ENCODE measurements around the gene ZFYVE21. TPM values are rescaled to one million over a fixed set of nuclear protein-coding genes. Genes with fewer than 3 reads are reported as not detected.
"Not testable (repeated sequence)": the region's sequence is repeated elsewhere in the genome, so short reads cannot be mapped to it uniquely, and the experiment has no call there.

The ZFYVE21 gene
- total RNA-seq, 2 donors from 2014 or later = 15.3 to 16.4 TPM

DNA sequence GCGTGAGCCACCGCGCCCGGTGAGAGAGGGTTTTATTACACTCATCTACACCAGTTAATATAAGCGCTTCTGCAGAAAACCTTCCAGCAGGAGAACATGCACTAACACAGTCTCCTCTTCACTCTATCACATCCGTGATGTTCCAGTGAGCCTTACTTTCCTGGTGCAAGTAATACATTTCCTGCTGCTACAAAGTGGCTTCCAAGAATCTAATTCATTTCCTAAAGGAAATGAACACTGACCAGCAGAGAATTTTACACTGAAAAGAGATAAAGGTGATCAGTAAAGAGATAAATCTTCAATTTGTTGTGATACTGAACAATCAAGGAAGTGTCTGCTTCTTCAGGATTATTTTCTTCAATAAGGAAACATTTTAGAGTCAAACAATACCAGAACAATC, 39.5 kb downstream of the ZFYVE21 start:
- DNase-seq (ENCODE audit: low spot score in 2 of 2) (no peak), ATAC-seq (no peak)
- no peak overlapping the region for H3K27ac Mint-ChIP-seq
- H3K9me3 Mint-ChIP-seq = no peaks in the 10 kb centered on the region
- no peaks in the 10 kb centered on the region for H3K36me3 Mint-ChIP-seq

DNA sequence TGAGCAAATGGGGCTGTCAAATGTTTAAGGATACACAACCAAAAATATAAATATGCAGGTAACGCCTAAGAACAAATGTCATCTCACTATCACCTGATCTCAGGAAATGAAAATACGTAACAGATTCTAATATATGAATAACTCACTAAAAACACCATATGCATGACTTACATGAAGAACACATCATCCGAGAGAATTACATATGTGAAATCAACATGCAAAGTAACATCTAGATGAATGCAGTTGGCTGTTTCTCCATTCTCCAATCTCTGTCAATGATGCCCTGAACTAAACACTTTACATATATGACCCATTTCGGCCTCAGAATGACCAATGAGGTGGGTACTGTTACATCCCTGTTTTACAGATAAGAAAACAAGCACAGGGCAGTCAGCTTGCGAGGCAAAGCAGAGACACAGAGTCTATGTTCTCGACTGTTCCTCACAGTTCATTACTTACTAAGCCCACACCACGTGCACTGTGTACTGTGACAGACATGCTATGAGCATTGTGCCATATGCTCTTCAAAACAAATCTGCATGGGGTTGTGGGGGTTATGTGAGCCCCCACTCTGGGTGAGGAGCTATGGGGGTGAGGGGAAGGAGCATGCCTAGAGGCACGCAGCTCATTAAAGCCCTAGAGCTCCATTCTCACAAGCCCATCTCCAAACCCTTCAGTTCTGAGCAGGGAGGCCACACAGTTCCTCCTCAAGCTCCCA, 42.6 kb downstream of the ZFYVE21 start:
- no peaks in the 10 kb centered on the region for H3K36me3 Mint-ChIP-seq
- ATAC-seq = no peak

DNA sequence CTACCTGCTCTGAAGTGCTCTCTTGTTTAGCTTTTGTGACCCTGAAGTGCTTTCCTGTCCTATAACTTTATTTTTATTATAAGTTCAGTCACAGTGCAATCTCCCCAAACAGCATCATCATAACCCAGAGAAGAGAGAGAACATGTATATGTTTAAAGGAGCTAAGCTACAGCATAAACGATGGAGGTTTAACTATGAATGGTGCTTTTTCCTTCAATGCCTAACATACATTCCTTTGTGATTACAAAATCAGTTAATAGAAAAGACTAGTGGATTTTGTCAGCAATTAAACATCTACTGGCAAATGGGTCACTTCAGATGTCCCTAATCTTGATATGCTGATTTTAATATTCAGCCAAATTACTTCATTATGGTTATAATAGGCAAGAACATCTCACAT, 46.4 kb downstream of the ZFYVE21 start:
- ATAC-seq = no peak
- no peak overlapping the region for H3K27ac Mint-ChIP-seq
- no peak for DNase-seq (ENCODE audit: low spot score in 2 of 2)
- no peaks in the 10 kb centered on the region for H3K9me3 Mint-ChIP-seq
- H3K36me3 Mint-ChIP-seq = no peaks in the 10 kb centered on the region

More for the DNA sequence above, 42.6 kb downstream of the ZFYVE21 start:
- DNase-seq (ENCODE audit: low spot score in 2 of 2) = no peak
- Mint-ChIP-seq H3K9me3 (no peaks in the 10 kb centered on the region), H3K27ac (no peak overlapping the region)

DNA sequence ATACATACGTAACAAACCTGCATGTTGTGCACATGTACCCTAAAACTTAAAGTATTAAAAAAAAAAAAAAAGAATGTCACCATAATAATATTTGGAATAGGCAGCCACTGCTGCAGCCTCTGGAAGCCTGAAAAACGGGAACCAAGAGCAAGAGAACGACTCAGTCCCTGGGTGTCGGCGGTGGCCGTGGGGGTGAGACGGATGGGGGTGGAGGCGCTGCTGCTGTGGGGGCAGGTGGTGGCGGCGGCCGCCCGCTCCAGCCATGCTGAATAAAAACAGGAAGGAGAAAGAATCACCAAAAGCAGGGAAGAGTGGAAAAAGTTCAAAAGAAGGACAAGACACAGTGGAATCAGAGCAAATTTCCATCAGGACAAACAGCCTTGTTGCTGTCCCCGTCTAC, 46.9 kb downstream of the ZFYVE21 start:
- H3K9me3 Mint-ChIP-seq = no peaks in the 10 kb centered on the region
- no peak overlapping the region for H3K27ac Mint-ChIP-seq
- ATAC-seq = no peak

DNA sequence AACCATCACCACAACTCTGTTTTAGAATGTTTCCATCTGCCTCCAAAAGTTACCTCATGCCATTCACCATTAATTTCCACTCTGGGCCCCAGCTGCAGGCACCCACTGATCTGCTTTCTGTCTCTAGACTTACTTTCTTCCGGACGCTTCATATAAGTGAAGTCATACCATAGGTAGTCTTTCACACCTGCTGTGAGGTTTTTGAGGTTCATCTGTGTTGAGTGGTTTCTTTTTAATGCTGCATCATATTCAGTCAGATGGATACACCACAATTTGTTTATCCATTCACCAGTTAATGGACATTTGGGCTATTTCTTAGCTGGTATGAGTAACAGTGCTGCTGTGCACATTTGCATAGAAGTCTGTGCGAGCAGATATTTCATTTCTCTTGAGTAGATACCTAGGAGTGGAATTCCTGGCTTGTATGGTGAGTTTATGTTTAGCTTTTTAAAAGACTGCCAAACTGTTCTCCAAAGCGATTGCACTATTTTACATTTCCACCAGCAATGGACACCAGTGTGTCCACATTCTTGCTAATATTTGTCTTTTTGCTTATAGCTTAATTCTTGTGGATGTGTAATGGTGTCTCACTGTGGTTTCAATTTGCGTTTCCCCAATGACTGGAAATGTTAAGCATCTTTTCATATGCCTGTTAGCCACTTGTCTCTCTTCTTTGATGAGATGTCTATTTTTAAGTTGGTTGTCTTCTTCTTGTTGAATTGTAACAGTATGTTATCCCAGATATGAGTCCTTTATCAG, 48.3 kb downstream of the ZFYVE21 start:
- Mint-ChIP-seq H3K36me3 (no peaks in the 10 kb centered on the region), H3K27ac (no peak overlapping the region), H3K9me3 (no peaks in the 10 kb centered on the region)
- no peak for DNase-seq (ENCODE audit: low spot score in 2 of 2)
- peak in 1 of 2 donors; percentile 92 for ATAC-seq

More for the DNA sequence above, 46.9 kb downstream of the ZFYVE21 start:
- H3K36me3 Mint-ChIP-seq = no peaks in the 10 kb centered on the region
- no peak for DNase-seq (ENCODE audit: low spot score in 2 of 2)

DNA sequence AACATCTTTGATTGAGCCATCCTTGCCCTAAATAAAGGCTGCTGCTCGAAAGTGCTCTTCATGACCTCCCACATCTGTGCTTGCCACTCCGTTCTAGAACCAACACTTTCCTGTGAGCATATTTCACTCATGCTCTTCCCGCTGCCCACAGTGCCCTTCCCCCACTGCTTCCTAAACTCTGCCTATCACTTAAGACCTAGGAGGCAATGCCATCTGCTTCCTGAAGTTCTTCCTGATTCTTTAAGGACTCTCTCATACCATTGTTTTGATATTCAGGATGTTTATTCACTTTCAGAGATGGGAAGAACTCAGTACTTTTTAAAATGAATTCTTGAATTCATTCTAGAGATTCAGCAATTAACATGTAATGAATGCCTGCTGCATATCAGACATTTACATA, 49.9 kb downstream of the ZFYVE21 start:
- ATAC-seq (no peak), DNase-seq (ENCODE audit: low spot score in 2 of 2) (no peak)
- H3K36me3 Mint-ChIP-seq = no peaks in the 10 kb centered on the region
- H3K27ac Mint-ChIP-seq = no peak overlapping the region
- no peaks in the 10 kb centered on the region for H3K9me3 Mint-ChIP-seq

DNA sequence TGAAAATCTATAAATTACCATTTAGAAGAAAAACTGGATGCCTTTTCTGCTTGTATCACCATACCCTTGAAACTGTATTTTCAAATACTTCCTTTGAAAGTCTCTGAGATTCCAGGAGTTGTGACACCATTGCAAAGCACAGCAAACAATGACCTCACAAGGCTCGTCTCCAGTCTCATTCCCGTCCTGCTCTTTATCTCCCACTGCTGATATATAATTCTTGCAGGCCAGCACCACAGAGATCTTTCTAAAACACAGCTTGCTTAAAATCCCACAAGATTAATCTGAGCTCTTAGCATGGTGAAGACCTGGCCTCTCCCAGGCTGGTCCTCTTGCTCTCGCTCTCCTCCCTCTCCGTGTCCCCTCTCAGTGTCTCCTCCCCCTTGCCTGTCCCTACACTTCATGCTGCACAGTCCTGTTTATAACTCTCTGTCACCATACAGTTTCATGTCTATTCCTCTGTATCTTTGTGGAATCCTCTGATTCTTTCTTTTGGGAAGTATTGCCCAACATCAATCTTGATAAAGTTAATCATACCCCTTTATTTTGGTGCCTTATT, 51.8 kb downstream of the ZFYVE21 start:
- Mint-ChIP-seq H3K36me3 (peaks cover 0 to 7% of the 10 kb centered on the region in 2 donors), H3K27ac (no peak overlapping the region), H3K9me3 (no peaks in the 10 kb centered on the region)
- no peak for DNase-seq (ENCODE audit: low spot score in 2 of 2)
- ATAC-seq = no peak

DNA sequence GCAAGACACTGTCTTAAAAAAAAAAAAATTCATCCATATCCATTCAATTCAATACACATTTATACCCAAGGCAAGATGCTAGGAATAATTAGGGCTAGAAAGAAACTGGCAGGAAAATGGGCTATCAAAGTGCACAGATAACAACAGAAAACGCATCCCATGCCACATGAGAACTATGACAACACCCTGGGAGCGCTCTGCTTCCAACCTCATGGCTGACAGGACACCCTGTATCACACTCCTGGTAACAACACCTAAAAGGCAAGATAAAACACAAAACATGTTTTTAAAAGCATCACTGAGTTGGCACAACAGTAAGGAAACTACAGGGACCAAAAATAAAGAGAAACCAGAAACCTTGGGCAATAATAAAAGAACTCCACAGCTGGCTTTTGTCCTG, 54.9 kb downstream of the ZFYVE21 start:
- no peak for DNase-seq (ENCODE audit: low spot score in 2 of 2)
- Mint-ChIP-seq H3K9me3 (no peaks in the 10 kb centered on the region), H3K36me3 (peaks cover 0 to 8% of the 10 kb centered on the region in 2 donors), H3K27ac (no peak overlapping the region)
- no peak for ATAC-seq

DNA sequence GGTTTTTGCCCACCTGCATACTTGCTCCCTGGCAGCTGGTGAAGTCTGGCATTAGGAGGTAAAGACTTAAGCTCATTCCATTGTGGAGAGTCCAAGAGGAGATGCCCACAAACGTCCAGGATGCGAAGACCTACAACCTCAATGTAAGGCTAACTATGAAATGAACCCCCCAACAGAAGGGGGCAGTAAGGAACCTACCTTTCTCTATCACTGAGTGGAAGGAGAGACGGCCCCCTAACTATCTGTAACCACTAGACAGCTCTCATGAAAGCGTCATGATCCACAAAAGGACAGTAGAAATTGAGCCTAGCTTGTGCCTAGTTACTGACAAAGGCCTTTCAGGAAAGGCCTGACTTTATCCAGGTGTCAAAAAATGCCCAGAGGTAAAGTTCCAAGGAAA, 55.3 kb downstream of the ZFYVE21 start:
- H3K36me3 Mint-ChIP-seq = peaks cover 0 to 8% of the 10 kb centered on the region in 2 donors
- ATAC-seq (no peak), DNase-seq (ENCODE audit: low spot score in 2 of 2) (no peak)
- no peak overlapping the region for H3K27ac Mint-ChIP-seq
- no peaks in the 10 kb centered on the region for H3K9me3 Mint-ChIP-seq

DNA sequence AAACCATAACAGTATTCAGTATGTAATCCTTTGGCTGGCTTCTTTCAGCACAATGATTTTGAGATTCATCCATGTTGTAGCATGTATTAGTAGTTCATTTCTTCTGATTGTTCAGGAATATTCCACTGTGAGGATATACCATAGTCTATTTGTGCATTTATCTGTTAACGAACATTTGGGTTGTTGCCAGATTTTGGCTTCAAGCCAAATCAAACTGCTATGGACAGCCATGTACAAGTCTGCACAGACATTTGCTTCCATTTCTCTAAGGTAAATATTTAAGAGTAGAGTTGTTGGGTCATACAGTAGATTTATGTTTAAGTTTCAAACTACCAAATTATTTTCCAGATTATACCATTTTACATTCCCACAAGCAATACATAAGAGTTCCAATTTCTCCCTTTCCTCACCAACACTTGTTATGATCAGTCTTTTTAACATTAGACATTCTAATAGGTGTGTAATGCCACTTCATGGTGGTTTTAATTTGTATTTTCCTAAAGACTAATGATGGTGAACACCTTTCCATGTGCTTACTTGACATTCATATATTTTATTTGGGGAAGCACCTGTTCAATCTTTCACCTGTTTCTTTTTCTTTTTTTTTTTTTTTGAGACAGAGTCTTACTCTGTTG, 56.6 kb downstream of the ZFYVE21 start:
- H3K27ac Mint-ChIP-seq = no peak overlapping the region
- peaks cover 0 to 8% of the 10 kb centered on the region in 2 donors for H3K36me3 Mint-ChIP-seq
- H3K9me3 Mint-ChIP-seq = no peaks in the 10 kb centered on the region
- DNase-seq (ENCODE audit: low spot score in 2 of 2) (no peak), ATAC-seq (no peak)

DNA sequence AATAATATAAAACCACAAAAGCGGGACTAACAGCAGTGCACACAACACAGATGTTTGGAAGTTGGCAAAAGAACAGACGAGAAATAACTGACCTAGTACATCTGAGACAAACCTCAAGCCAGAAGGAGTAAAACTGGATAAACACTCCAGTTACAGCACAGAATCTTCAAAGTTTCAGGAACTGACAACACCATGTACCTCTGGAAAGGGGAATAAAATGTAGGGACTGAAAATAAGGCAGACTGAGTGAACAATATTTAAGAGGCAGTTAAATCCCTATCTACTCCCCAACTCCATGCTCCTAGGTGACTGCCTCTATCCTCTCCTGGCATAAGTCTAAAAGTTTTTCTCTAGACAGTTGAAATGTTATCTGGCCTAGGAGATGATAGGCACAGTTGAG, 57.9 kb downstream of the ZFYVE21 start:
- no peak overlapping the region for H3K27ac Mint-ChIP-seq
- DNase-seq (ENCODE audit: low spot score in 2 of 2) (no peak), ATAC-seq (no peak)
- peaks cover 0 to 8% of the 10 kb centered on the region in 2 donors for H3K36me3 Mint-ChIP-seq
- no peaks in the 10 kb centered on the region for H3K9me3 Mint-ChIP-seq

DNA sequence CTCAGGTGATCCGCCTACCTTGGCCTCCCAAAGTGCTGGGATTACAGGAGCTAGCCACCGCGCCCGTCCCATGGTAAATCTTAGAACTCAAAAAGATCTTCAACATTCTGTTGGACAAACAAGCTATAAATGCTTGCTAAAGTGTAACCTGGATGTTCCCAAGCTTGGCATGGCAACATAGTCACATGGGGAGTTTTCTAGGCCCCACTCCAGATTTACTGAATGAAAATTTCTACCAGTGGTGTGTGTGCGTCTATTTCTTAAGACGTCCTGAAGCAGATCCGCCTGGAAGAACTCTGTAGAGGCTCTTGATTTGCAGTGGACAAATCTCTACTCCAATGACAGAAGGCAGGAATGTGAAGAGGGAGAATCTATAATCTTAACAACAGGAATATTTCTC, 59.9 kb downstream of the ZFYVE21 start:
- peaks cover 0 to 8% of the 10 kb centered on the region in 2 donors for H3K36me3 Mint-ChIP-seq
- ATAC-seq (no peak), DNase-seq (ENCODE audit: low spot score in 2 of 2) (no peak)
- H3K27ac Mint-ChIP-seq = no peak overlapping the region
- no peaks in the 10 kb centered on the region for H3K9me3 Mint-ChIP-seq

DNA sequence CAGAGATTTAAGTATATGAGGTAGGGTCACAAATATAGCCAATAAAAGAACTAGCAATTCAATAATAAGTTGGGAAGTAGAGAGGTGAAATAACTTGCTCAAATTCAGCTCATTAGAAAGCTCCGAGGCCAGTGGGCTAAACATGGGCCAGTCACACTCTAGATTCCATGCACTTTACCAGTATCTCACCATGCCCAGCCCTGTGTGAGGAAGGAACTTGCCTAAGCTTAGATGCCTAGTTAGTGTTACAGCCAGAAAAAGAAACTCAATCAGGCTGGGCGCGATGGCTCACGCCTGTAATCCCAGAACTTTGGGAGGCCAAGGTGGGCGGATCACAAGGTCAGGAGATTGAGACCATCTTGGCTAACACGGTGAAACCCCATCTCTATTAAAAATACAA, 60.7 kb downstream of the ZFYVE21 start:
- H3K36me3 Mint-ChIP-seq; DNase-seq (ENCODE audit: low spot score in 2 of 2); H3K9me3 Mint-ChIP-seq; H3K27ac Mint-ChIP-seq; ATAC-seq: not testable (repeated sequence)

DNA sequence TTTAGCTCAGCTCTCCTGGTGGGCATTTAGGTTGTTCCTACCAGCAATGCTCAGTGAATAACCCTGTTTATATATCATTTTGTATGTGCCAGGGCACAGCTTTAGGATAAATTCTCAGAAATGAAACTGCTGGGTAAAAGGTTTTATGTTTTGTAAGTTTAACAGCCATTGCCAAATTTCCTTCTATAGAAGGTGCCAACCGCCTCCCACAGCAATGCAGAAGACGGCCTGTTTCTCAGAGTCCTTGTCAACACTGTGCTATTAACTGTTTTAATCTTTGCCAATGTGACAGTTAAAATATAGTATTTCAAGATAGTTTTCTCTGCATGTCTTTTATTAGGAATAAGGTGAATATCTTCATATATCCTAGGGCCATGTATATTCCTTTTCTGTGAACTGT, 66.8 kb downstream of the ZFYVE21 start:
- no peak for DNase-seq (ENCODE audit: low spot score in 2 of 2)
- H3K36me3 Mint-ChIP-seq = no peaks in the 10 kb centered on the region
- ATAC-seq = no peak
- H3K9me3 Mint-ChIP-seq = no peaks in the 10 kb centered on the region
- no peak overlapping the region for H3K27ac Mint-ChIP-seq

Data from activated naive CD4-positive, alpha-beta T cell treated with anti-CD3 and anti-CD28 coated beads, Interleukin-2, amount 50 U/mL, for 72 hours (primary cell).